ENCODE data around the gene CAMKK2.

Gene CAMKK2

GRCh38 chr12:121304306-121304705, 7.8 kb upstream of the CAMKK2 start:
- H3K9ac ChIP-seq (ENCODE audit: low read depth, low read length), result no peak overlapping the region
- no peak for ATAC-seq (ENCODE audit: insufficient read depth, low read depth)

GRCh38 chr12:121301876-121302275, 5.4 kb upstream of the CAMKK2 start:
- no peak overlapping the region for H3K4me3 ChIP-seq (ENCODE audit: low read depth in 1 of 2, low read length in 2 of 2)
- H3K4me2 ChIP-seq (ENCODE audit: insufficient read depth, low read length), result no peak overlapping the region
- no peak for TF ChIP-seq CTCF (IDR thresholded peaks at IDR 0.05; ENCODE audit: borderline replicate concordance, extremely low read depth, low read length, poor library complexity, severe bottlenecking)
- no peak for TF ChIP-seq EZH2 (IDR thresholded peaks at IDR 0.05; ENCODE audit: borderline replicate concordance, low read depth, low read length, severe bottlenecking)
- no peak overlapping the region for H2AFZ ChIP-seq (ENCODE audit: low read depth, low read length)
- H3K4me1 ChIP-seq (ENCODE audit: insufficient read depth, low read length), result peaks cover 9% of the 10 kb centered on the region
- no peak overlapping the region for H3K9ac ChIP-seq (ENCODE audit: low read depth, low read length)
- no peak for DNase-seq
- no peaks in the 10 kb centered on the region for H3K27me3 ChIP-seq (ENCODE audit: insufficient read depth, low read length, poor library complexity)
- H4K20me1 ChIP-seq (ENCODE audit: insufficient read depth, low read length), result no peaks in the 10 kb centered on the region
- H3K9me3 ChIP-seq (ENCODE audit: insufficient read depth, low read length, severe bottlenecking), result no peaks in the 10 kb centered on the region
- H3K79me2 ChIP-seq (ENCODE audit: insufficient read depth, low read length), result no peaks in the 10 kb centered on the region
- ATAC-seq (ENCODE audit: insufficient read depth, low read depth), result no peak
- no peak overlapping the region for H3K27ac ChIP-seq (ENCODE audit: low read length)
- no peaks in the 10 kb centered on the region for H3K36me3 ChIP-seq (ENCODE audit: insufficient read depth, low read length)

More at GRCh38 chr12:121304306-121304705, 7.8 kb upstream of the CAMKK2 start:
- H2AFZ ChIP-seq (ENCODE audit: low read depth, low read length), result no peak overlapping the region
- H3K4me1 ChIP-seq (ENCODE audit: insufficient read depth, low read length), result no peaks in the 10 kb centered on the region
- H3K36me3 ChIP-seq (ENCODE audit: insufficient read depth, low read length), result peaks cover 13% of the 10 kb centered on the region
- H3K27ac ChIP-seq (ENCODE audit: low read length), result no peak overlapping the region
- H4K20me1 ChIP-seq (ENCODE audit: insufficient read depth, low read length), result no peaks in the 10 kb centered on the region
- TF ChIP-seq CTCF (IDR thresholded peaks at IDR 0.05; ENCODE audit: borderline replicate concordance, extremely low read depth, low read length, poor library complexity, severe bottlenecking) (no peak), EZH2 (IDR thresholded peaks at IDR 0.05; ENCODE audit: borderline replicate concordance, low read depth, low read length, severe bottlenecking) (no peak)
- H3K4me2 ChIP-seq (ENCODE audit: insufficient read depth, low read length), result no peak overlapping the region
- no peaks in the 10 kb centered on the region for H3K27me3 ChIP-seq (ENCODE audit: insufficient read depth, low read length, poor library complexity)
- no peaks in the 10 kb centered on the region for H3K79me2 ChIP-seq (ENCODE audit: insufficient read depth, low read length)
- no peaks in the 10 kb centered on the region for H3K9me3 ChIP-seq (ENCODE audit: insufficient read depth, low read length, severe bottlenecking)
- H3K4me3 ChIP-seq (ENCODE audit: low read depth in 1 of 2, low read length in 2 of 2), result no peak overlapping the region
- DNase-seq, result no peak

- H2AFZ ChIP-seq (ENCODE audit: low read depth, low read length), result peak overlapping the region; percentile 29; the same call in 1 of the 2 replicates
- H3K9me3 ChIP-seq (ENCODE audit: insufficient read depth, low read length, severe bottlenecking), result no peaks in the 10 kb centered on the region
- ATAC-seq (ENCODE audit: insufficient read depth, low read depth) (no peak), DNase-seq (no peak)
- no peak overlapping the region for H3K4me3 ChIP-seq (ENCODE audit: low read depth in 1 of 2, low read length in 2 of 2)
- peaks cover 16% of the 10 kb centered on the region for H3K4me1 ChIP-seq (ENCODE audit: insufficient read depth, low read length)
- H4K20me1 ChIP-seq (ENCODE audit: insufficient read depth, low read length), result peaks cover 6% of the 10 kb centered on the region; the same call in 1 of the 2 replicates
- H3K36me3 ChIP-seq (ENCODE audit: insufficient read depth, low read length), result no peaks in the 10 kb centered on the region; the same call in 1 of the 2 replicates
- no peak for TF ChIP-seq EZH2 (IDR thresholded peaks at IDR 0.05; ENCODE audit: borderline replicate concordance, low read depth, low read length, severe bottlenecking)
- no peak for TF ChIP-seq CTCF (IDR thresholded peaks at IDR 0.05; ENCODE audit: borderline replicate concordance, extremely low read depth, low read length, poor library complexity, severe bottlenecking)
- H3K9ac ChIP-seq (ENCODE audit: low read depth, low read length), result no peak overlapping the region
- H3K27me3 ChIP-seq (ENCODE audit: insufficient read depth, low read length, poor library complexity), result no peaks in the 10 kb centered on the region
- peaks cover 12% of the 10 kb centered on the region for H3K79me2 ChIP-seq (ENCODE audit: insufficient read depth, low read length)
- H3K27ac ChIP-seq (ENCODE audit: low read length), result no peak overlapping the region
- no peak overlapping the region for H3K4me2 ChIP-seq (ENCODE audit: insufficient read depth, low read length)
Measured at GRCh38 chr12:121300083-121300819, 3.7 kb upstream of the CAMKK2 start.

Data from DND-41 (cell line).